ENCODE data around the gene MRPL20.
A peak's percentile ranks its signal among the peaks of the same experiment; 100 is the strongest.
"Not testable (repeated sequence)": the region's sequence is repeated elsewhere in the genome, so short reads cannot be mapped to it uniquely, and the experiment has no call there.

The MRPL20 gene

DNA sequence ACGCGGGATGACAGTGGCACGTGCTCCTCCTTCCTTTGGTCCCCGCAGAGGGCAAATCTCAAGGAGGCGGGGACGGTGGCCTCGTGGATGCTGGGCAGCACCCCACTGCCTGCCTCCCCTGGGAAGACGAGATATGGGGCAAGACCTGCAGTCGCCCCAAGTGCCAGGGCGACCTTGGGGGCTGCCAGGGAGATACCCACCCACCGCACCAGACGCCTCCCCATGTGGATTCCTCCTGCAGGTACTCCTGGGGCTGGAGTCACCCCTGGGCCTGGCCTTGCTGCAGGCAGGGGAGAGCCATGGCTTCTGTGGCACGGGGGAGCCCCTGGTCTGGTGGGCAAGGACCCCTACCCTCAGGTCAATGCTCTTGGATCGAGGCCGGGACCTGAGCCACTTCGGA lies 26.2 kb downstream of the MRPL20 start:
- DNase-seq: no peak

DNA sequence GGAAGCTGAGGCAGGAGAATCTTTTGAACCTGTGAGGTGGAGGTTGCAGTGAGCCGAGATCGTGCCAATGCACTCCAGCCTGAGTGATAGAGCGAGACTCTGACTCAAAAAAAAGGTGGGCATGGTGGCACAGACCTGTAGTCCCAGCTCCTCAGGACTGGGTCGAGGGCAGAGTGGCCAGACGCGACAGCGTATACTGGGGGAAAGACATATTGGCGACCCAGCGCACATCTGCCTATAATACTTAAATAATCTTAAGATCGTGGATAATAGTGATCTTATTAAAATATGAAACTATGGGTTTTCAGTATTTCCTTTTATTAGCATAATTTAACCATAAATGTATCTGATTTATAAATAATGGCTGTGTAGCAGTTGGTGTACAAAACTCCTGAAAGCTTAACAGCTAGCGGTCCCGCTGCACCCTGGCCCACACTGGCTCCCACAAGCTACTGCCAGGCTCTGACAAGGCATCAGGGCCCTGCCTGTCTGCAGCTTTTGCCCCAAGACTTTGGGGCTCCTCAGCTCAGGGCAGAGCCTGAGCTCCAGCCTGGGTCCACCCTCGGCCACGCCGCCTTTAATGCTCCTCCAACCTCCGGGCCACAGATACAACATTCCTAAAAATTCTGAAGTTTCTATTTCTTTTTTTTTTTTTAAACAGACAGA lies 29.4 kb downstream of the MRPL20 start:
- DNase-seq: no peak

- no peak for DNase-seq
Observed at GRCh38 chr1:1376551-1377226, 30.4 kb downstream of the MRPL20 start.

- peak; percentile 100 for DNase-seq
Observed at GRCh38 chr1:1374929-1375662, 32.0 kb downstream of the MRPL20 start, which contains the start of gene AURKAIP1. Gene AURKAIP1 (minus strand): TSS chr1:1375207. CDS start chr1:1374756, 451 bp downstream.

- no peak for DNase-seq
Observed at GRCh38 chr1:1374589-1374928, 32.5 kb downstream of the MRPL20 start.

GRCh38 chr1:1373815-1374588 lies 33.1 kb downstream of the MRPL20 start:
- DNase-seq: no peak

GRCh38 chr1:1373051-1373814 lies 33.9 kb downstream of the MRPL20 start:
- DNase-seq: no peak

GRCh38 chr1:1371746-1372711 lies 35.1 kb downstream of the MRPL20 start:
- peak; percentile 46 for DNase-seq

- no peak for DNase-seq
Observed at GRCh38 chr1:1371364-1371745, 35.7 kb downstream of the MRPL20 start.

DNA sequence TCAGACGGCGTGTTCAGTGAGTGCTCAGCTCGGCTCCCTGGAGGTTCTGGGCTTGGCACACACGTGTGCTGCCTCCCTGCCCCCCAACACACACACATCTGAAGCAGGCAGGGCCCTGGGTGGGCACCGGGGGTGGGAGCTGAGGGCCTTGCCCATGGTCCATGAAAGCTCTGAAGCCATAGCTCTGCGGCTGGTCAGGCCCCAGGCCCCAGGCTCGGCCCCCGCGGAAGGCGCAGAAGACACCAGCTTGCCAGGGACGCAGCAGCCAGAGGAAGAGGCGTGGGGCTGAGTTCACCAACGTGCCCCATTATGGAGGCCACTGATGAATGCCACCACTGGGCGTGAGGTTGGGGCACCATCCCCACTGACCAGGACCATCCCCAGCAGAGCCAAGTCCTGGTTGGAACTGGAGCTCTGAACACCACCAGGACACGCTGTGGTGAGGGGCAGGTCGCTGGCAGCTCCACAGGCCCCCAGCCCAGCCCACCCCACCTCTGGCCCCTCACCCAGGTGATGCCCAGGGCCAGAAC lies 36.3 kb downstream of the MRPL20 start:
- DNase-seq: no peak

GRCh38 chr1:1370094-1370493 lies 37.0 kb downstream of the MRPL20 start:
- not testable (repeated sequence) for DNase-seq

- no peak for DNase-seq
Observed at GRCh38 chr1:1367315-1367714, 39.8 kb downstream of the MRPL20 start.

DNA sequence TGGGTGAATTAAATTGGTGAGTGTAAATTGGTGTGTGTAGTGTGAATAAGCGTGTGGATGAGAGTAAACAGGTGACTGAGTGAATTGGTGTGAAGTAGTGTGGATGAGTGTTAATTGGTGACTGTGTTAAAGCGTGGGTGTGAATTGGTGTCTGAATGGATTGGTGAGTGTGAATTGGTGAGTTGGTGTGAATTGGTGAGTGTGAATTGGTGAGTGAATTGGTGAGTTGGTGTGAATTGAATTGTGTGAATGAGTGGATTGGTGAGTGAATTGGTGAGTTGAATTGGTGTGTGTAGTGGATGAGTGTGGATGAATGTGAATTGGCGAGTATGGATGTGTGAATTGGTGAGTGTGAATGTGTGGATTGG lies 40.4 kb downstream of the MRPL20 start:
- no peak for DNase-seq

DNA sequence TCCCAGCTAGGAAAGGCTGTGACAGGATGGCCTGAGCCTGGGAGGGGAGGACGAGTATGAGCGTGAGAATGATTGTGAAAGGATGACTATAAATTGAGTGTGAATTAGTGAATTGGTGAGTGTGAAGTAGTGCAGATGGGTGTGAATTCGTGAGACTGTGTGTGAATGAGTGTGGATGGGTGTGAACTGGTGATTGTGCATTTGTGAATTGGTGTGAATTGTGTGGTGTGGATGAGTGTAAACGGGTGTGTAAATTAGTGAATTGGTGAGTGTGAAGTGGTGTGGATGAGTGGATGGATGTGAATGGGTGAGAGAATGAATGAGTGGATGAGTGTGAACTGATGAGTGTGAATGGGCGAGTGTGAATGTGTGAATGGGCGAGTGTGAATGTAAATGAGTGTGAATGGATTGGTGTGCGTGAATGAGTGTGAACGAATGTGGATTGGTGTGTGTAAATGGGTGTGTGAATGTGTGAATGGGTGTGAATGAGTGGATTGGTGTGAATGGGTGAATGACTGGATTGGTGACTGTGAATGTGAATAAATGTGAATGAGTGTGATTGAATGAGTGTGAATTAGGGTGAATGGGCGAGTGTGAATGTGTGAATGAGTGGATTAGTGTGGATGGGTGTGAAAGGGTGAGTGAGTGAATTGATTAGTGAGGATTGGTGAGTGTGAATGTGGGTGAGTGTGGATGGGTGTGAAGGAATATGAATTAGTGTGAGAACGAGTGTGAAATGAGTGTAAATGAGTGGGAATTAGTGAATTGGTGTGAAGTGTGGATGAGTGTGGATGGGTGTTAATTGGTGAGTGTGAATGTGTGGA lies 41.0 kb downstream of the MRPL20 start:
- no peak for DNase-seq

DNA sequence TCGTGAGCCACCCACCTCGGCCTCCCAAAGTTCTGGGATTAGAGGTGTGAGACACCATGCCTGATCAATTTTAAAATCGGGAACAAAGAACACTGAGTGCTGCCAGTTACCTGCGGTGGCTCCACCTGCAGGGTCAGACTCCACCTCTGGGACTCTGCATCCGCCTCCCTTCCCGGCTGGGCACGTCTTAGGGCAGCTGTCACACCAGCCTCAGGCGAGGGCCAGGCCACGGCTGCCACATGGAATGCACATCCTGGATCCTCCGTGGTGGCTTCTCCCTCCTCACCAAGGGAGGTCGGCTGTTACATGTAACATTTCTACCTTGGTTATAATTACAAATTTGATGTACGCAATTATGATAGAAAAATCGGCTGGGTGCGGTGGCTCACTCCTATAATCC lies 42.8 kb downstream of the MRPL20 start:
- peak; percentile 23 for DNase-seq

DNA sequence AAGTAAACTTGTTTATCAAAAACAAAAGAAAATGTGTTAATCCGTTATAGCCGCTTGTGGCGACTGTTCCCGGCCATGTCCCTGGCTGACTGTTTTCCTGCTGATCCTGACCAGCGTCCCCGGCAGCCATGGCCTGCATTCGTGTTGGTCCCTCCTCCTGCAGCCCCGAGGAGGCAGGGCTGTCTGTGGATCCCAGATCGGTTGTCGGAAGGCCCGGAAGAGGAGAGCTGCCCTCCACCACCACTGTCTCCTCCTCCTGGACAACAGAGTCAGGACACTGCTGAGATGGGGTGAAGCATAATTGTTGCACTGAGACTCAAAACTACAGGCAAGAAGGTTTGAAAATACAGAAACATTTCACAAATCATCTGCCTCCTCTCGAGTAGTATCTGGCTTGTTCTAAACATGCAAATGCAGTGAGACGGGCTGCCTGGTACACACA lies 45.1 kb downstream of the MRPL20 start:
- DNase-seq: no peak

DNA sequence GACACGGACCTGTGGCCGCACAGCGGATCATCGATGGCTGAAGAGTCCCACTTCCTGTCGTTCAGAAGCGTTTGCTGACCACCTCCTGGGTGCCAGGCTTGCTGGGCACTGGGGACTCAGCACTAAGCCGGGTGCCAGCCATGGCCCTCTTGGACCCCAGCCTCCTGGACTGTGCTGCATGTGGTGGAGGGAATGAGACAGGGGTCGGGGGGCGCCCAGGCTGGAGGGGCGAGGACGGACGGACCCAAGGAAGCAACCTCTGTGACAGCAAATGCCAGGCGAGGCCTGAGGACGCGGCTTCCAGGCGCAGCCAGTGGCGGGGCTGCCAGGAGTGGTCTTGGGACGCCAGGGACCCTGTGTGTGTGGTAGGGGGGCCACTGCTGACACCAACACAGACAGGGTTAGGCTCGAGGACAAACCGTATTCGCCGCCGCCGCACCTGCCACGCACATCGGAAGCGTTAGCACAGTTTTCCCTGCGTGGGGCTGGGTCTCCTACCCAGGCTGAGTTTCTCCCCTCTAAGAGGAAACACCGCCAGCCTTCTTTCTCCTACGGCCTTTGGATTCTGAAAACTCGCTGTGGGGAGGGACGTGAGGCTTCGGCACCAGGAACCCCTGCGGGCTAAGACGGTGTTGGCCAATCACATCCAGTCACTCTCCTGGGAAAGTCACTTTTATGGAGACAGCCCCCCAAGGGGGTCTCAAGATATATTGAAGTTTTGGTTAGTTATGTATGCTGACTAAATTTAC lies 45.7 kb downstream of the MRPL20 start:
- no peak for DNase-seq

DNA sequence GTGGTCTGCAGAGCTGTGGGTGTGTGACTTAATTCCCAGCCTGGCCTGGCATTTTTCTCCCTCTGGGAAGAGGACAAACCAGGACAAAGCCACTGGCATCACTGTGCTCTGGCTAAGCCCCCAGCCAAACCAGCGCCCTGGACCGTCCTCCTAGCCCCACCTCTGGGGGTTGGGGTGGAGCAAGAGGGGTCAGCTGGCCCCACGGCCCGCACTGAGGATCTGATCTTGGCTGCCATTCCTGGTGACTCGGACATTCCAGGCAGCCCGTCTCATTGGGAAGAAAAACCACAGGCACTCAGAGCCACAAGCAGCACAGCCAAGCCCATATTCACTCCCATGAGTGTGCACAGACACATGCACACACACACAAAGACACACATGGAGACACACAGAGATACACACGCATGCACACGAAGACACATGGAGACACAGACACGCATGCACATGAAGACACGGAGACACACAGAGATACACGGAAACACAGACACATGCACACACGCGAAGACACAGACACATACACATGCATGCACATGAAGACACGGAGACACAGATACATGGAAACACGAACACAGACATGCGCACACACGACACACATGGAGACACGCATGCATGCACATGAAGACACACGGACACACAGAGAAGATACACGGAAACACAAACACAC lies 46.5 kb downstream of the MRPL20 start:
- DNase-seq: no peak

Data from DMS153 (cell line).